OCI-LY1 (cell line): ENCODE measurements around the gene APOC4.

Source experiments
- EZH2 ChIP-seq: fragments of 200-600 bp; sonication (generic), shearing (Covaris generic); IDR thresholded peaks from 2 replicates; pipeline ENCODE4 v1.8.0; 2017; ENCODE audit warnings: borderline replicate concordance, mixed run types, mild to moderate bottlenecking, antibody characterized with exemption, low read length, moderate library complexity, mixed read lengths
- TF ChIP-seq, protein P1 (sequence below): fragments of 200-600 bp; sonication (generic), shearing (Covaris generic); IDR thresholded peaks from 2 replicates; pipeline ENCODE4 v1.5.1; 2017; ENCODE audit warnings: mild to moderate bottlenecking, antibody characterized with exemption, low read length, moderate library complexity, mixed read lengths

DNA sequence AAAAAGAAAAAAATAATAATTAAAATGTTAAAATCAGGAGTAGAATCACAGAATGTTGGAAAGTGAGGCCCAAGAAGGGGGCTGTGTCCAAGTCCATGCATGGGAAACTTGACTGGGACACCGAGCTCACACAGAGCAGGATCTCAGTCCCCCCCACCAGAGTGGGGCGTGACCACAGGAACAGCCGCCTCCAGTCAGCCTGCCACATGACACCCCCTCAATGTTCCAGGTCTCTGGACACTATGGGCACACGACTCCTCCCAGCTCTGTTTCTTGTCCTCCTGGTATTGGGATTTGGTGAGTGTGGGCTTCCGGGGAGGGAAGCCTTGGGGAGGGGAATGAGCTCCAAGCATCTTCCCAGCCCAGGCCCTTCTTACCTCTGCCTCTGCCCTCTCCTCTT is 6.2 kb downstream of the APOC4 start:
- TF ChIP-seq, protein P1, sequence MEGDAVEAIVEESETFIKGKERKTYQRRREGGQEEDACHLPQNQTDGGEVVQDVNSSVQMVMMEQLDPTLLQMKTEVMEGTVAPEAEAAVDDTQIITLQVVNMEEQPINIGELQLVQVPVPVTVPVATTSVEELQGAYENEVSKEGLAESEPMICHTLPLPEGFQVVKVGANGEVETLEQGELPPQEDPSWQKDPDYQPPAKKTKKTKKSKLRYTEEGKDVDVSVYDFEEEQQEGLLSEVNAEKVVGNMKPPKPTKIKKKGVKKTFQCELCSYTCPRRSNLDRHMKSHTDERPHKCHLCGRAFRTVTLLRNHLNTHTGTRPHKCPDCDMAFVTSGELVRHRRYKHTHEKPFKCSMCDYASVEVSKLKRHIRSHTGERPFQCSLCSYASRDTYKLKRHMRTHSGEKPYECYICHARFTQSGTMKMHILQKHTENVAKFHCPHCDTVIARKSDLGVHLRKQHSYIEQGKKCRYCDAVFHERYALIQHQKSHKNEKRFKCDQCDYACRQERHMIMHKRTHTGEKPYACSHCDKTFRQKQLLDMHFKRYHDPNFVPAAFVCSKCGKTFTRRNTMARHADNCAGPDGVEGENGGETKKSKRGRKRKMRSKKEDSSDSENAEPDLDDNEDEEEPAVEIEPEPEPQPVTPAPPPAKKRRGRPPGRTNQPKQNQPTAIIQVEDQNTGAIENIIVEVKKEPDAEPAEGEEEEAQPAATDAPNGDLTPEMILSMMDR = no peak
- no peak for TF ChIP-seq EZH2
